Thyroid gland (tissue), 4 donors: Measurements from ENCODE around the gene ZNF579. TPM values are rescaled to one million over a fixed set of nuclear protein-coding genes. Genes with fewer than 3 reads are reported as not detected.

ENCODE experiments used
- DNase-seq, 2 donors: peaks; one replicate each; pipeline ENCODE4 v3.0.0-alpha.2; 2019
- H3K27ac ChIP-seq, 3 donors: fragments of 200-600 bp; sonication (generic); 1 replicate in 2 of 3; 2 replicates in 1 of 3; pipeline ENCODE4 v1.5.1; 2016 to 2019; ENCODE audit warnings: mild to moderate bottlenecking in 1 of 3, moderate library complexity in 1 of 3
- H3K27me3 ChIP-seq: fragments of 200-600 bp; sonication (generic); one replicate; pipeline ENCODE4 v1.5.1; 2019
- H3K36me3 ChIP-seq, 2 donors: fragments of 200-600 bp; sonication (generic); one replicate each; pipeline ENCODE4 v1.5.1; 2016 to 2019
- H3K4me1 ChIP-seq, 2 donors: fragments of 200-600 bp; sonication (generic); one replicate each; pipeline ENCODE4 v1.5.1; 2017 to 2019
- H3K4me3 ChIP-seq, 3 donors: fragments of 200-600 bp; sonication (generic); replicated peaks in 1 of 3; 1 replicate in 2 of 3; 2 replicates in 1 of 3; pipeline ENCODE4 v1.5.1; 2016; ENCODE audit warnings: mild to moderate bottlenecking in 1 of 3
- H3K9me3 ChIP-seq: fragments of 200-600 bp; sonication (generic); one replicate; pipeline ENCODE4 v1.5.1; 2017
- POLR2A ChIP-seq, 2 donors: fragments of 450-650 bp; IDR thresholded peaks; one replicate each; pipeline ENCODE4 v1.6.1; 2017; ENCODE audit warnings: antibody characterized with exemption in 2 of 2, mild to moderate bottlenecking in 2 of 2, moderate library complexity in 1 of 2
- WGBS, 2 donors: methylation state at CpG; one replicate each; pipeline ENCODE4 v1.1.5; 2017; 5-methylcytosine and 5-hydroxymethylcytosine counted together
- intact Hi-C: fragments of 100-400 bp; cut with DNase I; formaldehyde crosslinking; loops from one replicate; pipeline ENCODE4 v1.15.1; 2023
- total RNA-seq, 4 donors: library from RNA; depleted of rRNA; stranded (reverse); fragments of >200 nt; gene quantifications; one replicate each; pipeline ENCODE4 v1.2.3, GENCODE V29; 2016
- TF ChIP-seq, protein P1 (sequence below), 6 experiments: fragments of 200-600 bp in 3 of 6; fragments of 450-650 bp in 3 of 6; sonication (generic) in 3 of 6; IDR thresholded peaks; one replicate each; pipeline ENCODE4 v1.5.1; 2016 to 2019; ENCODE audit warnings: antibody characterized with exemption in 6 of 6, mild to moderate bottlenecking in 2 of 6, inconsistent platforms in 1 of 6, moderate library complexity in 1 of 6

Gene ZNF579
- total RNA-seq, 4 donors from 2014 or later: 4.0 to 7.5 (median 6.6) TPM

DNA sequence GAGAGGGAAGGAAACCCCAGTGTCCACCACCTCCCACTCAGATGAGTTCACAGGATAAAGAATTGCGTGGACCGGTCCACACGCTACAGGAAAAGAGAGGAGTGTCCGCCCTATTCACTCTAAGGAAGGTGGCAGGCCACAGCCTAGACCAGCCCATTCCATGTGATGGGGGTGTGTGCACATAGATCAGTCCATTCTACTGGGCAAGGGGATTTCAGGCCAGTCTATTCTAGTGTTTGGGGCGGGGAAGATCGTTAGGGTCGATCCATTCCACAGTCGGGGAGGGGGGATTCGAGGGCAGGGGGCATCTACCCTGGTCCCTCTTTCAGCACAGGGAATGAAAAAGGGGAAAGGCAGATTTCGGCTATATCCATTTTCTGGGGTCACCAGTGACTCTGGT lies 10.9 kb upstream of the ZNF579 start:
- H3K27ac ChIP-seq: no peak overlapping the region
- DNase-seq: no peak
- H3K27me3 ChIP-seq: no peaks in the 10 kb centered on the region
- H3K9me3 ChIP-seq: no peaks in the 10 kb centered on the region
- no peak overlapping the region for H3K4me3 ChIP-seq
- intact Hi-C loops: no loop called here
- TF ChIP-seq, protein P1, sequence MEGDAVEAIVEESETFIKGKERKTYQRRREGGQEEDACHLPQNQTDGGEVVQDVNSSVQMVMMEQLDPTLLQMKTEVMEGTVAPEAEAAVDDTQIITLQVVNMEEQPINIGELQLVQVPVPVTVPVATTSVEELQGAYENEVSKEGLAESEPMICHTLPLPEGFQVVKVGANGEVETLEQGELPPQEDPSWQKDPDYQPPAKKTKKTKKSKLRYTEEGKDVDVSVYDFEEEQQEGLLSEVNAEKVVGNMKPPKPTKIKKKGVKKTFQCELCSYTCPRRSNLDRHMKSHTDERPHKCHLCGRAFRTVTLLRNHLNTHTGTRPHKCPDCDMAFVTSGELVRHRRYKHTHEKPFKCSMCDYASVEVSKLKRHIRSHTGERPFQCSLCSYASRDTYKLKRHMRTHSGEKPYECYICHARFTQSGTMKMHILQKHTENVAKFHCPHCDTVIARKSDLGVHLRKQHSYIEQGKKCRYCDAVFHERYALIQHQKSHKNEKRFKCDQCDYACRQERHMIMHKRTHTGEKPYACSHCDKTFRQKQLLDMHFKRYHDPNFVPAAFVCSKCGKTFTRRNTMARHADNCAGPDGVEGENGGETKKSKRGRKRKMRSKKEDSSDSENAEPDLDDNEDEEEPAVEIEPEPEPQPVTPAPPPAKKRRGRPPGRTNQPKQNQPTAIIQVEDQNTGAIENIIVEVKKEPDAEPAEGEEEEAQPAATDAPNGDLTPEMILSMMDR (IDR thresholded peaks at IDR 0.05): no peak
- no peak for TF ChIP-seq POLR2A (IDR thresholded peaks at IDR 0.05)
- H3K36me3 ChIP-seq: peaks cover 11 to 15% of the 10 kb centered on the region in 2 donors
- whole genome bisulfite sequencing, 2 donors: 83 to 85% methylated on average over 10 of the region's 10 CpGs
- H3K4me1 ChIP-seq: peaks cover 4 to 13% of the 10 kb centered on the region in 2 donors

DNA sequence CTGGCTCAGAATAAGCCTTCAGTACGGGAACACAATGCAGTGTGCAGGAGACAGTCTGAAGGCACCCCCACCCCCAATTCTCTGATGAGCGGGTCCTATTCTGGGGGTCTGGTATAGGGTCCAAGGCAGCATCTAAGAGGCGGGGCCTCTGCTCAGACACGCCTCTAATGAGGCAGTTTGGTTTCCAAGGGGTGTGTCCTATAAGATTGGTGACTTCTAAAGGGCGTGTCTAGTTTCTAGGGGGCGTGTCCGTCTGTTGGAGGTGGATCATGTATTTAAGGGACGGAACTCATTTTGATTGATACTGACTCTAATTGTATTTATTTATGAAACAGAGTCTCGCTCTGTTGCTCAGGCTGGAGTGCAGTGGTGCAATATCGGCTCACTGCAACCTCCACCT lies 10.0 kb upstream of the ZNF579 start:
- DNase-seq: no peak
- Histone ChIP-seq H3K27ac (no peak overlapping the region), H3K36me3 (peaks cover 4 to 12% of the 10 kb centered on the region in 2 donors), H3K4me3 (no peak overlapping the region), H3K9me3 (no peaks in the 10 kb centered on the region), H3K4me1 (peaks cover 4 to 13% of the 10 kb centered on the region in 2 donors), H3K27me3 (no peaks in the 10 kb centered on the region)
- intact Hi-C loops: no loop called here
- no peak for TF ChIP-seq POLR2A (IDR thresholded peaks at IDR 0.05)
- TF ChIP-seq, protein P1 (IDR thresholded peaks at IDR 0.05): no peak
- WGBS, 2 donors: 91 to 92% methylated on average over 10 of the region's 10 CpGs

DNA sequence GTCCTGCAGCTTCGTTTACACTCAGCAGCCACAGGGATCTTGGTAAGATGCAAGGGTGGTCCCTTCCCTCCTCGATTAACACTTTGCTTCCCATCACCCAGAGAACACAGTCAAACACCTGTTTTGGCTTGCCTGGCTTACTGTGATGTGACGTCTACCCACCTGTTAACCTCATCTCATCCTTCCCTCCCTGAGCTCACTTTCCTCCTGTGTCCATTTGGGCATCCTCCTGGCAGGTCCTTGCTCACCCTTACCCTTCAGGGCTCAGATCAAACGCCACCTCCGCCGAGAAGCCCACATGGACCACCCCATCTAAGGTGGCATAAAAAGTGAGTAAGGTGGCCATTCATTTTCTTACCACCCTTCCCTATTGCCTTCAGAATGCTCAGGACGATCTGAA lies 9.5 kb upstream of the ZNF579 start:
- Histone ChIP-seq H3K9me3 (no peaks in the 10 kb centered on the region), H3K4me1 (peaks cover 4 to 13% of the 10 kb centered on the region in 2 donors), H3K4me3 (no peak overlapping the region), H3K27ac (no peak overlapping the region), H3K36me3 (peaks cover 0 to 10% of the 10 kb centered on the region in 2 donors), H3K27me3 (no peaks in the 10 kb centered on the region)
- DNase-seq: no peak
- intact Hi-C loops: no loop called here
- TF ChIP-seq POLR2A (IDR thresholded peaks at IDR 0.05): no peak
- TF ChIP-seq, protein P1 (IDR thresholded peaks at IDR 0.05): no peak
- WGBS, 2 donors: 63 to 68% methylated on average over 7 of the region's 7 CpGs

DNA sequence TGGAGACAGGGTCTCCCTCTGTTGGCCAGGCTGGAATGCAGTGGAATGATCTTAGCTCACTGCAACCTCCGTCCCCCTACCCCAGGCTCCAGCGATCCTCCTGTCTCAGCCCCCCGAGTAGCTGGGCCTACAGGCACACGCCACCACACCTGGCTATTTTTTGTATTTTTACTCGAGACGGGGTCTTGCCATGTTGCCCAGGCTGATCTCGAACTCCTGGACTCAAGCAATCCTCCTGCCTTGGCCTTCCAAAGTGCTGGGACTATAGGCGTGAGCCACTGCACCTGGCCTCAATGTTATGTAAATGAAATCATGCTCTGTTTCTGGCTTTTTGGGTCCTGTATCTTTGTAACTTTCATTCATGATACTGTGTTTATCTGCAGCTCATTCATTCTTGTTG lies 8.1 kb upstream of the ZNF579 start:
- Histone ChIP-seq H3K36me3 (peaks cover 0 to 6% of the 10 kb centered on the region in 2 donors), H3K9me3 (no peaks in the 10 kb centered on the region), H3K27ac (no peak overlapping the region), H3K4me1 (peaks cover 4 to 13% of the 10 kb centered on the region in 2 donors), H3K27me3 (no peaks in the 10 kb centered on the region), H3K4me3 (no peak overlapping the region)
- no peak for TF ChIP-seq POLR2A (IDR thresholded peaks at IDR 0.05)
- TF ChIP-seq, protein P1 (IDR thresholded peaks at IDR 0.05): no peak
- DNase-seq: no peak
- 92 to 93% methylated on average over 8 of the region's 8 CpGs for WGBS, 2 donors
- intact Hi-C loops: no loop called here

DNA sequence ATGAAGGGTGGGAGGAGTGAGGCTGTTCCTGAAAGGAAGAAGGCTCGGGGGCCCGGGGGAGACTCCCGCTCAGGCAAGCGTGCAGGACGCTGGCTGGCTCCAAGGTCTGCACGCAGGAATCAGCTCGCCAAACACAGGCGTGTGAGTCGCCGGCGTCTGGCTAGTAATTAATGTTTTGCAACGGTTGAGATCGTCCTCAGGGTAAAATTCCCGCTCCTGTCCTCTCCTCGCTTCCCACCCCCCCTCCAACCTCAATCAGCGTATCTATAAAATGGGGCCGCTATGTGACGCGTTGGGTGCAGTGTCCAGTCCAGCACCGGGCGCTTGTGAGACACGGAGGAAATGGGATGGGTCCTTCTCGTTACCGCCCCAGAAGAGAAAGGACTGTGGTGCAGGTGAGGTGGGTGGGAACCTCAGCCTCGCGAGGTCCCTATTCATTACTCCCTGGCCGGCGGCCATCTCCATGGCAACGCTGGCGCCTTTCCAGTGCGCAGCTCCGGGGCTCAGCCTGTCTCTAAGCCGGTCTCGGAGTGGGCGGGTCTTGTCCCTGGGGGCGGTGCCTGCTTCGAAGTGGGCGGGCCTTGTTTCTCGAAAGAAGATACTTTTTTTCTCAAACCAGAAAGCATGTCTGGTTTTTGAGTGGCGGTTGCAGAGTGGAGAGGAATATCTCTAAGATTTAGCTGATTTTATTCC lies 6.5 kb upstream of the ZNF579 start:
- WGBS, 2 donors: 1 to 2% methylated on average over 28 to 37 of the region's 40 CpGs
- intact Hi-C loops: no loop called here
- Histone ChIP-seq H3K9me3 (no peaks in the 10 kb centered on the region), H3K4me3 (peak overlapping the region in 2 of 3 donors; percentile 9 to 21), H3K36me3 (no peaks in the 10 kb centered on the region), H3K27me3 (no peaks in the 10 kb centered on the region), H3K27ac (peak overlapping the region; percentile 6 to 51 (median 13)), H3K4me1 (peaks cover 7 to 20% of the 10 kb centered on the region in 2 donors)
- peak; percentile 98 to 99 for DNase-seq
- TF ChIP-seq POLR2A (IDR thresholded peaks at IDR 0.05): peak in 1 of 2 donors; percentile 39
- TF ChIP-seq, protein P1 (IDR thresholded peaks at IDR 0.05): no peak
